Activated CD4-positive, CD25-positive, alpha-beta regulatory T cell treated with anti-CD3 and anti-CD28 coated beads, Interleukin-2, amount 50 U/mL, for 24 hours (primary cell): Measurements from ENCODE around the gene C9.
"Not testable (repeated sequence)": the region's sequence is repeated elsewhere in the genome, so short reads cannot be mapped to it uniquely, and the experiment has no call there.

Experiments used
- ATAC-seq, 2 donors: fragments of 150-1000 bp; cut with Tn5 transposase; one replicate each; pipeline ENCODE4 v1.10.0; 2021; ENCODE audit warnings: mild to moderate bottlenecking in 1 of 2, moderate library complexity in 1 of 2

C9 gene

DNA sequence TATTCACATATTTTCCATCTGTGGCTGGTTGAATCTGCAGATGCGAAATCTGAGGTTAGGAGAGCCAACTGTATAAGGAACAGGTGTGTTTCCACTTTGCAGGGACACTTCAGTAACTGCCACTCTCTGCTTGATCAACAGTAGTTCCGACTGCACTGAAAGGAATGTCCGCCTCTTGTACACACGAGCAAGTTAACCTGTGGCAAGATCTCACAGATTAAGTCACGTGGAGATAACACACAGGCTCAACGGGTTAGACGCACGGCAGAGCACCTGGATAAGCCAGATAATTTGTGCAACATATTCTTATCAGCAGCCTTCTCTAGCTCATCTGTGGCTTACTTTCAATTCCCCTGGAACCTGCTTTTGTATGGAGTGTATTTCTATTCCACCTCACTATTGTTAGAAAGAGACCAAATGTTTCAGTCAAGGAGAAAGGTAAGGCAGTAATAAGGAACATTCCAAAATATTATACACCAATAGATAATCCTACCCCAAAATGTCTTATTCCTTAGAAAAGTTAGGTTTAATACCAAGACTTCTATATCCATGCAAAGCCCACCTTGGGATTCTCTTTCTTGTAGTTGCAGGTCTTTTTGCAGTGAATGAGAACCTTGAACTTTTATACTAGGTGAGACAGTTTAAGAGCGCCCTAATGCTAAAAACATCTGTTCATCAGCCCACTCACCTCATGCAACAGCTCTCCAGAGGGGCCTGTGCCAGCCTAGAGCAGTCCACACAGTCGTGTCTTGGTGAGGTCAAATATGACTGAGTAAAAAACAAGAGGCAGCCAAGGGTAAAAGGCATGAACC lies 6.5 kb upstream of the C9 start:
- ATAC-seq, result no peak

DNA sequence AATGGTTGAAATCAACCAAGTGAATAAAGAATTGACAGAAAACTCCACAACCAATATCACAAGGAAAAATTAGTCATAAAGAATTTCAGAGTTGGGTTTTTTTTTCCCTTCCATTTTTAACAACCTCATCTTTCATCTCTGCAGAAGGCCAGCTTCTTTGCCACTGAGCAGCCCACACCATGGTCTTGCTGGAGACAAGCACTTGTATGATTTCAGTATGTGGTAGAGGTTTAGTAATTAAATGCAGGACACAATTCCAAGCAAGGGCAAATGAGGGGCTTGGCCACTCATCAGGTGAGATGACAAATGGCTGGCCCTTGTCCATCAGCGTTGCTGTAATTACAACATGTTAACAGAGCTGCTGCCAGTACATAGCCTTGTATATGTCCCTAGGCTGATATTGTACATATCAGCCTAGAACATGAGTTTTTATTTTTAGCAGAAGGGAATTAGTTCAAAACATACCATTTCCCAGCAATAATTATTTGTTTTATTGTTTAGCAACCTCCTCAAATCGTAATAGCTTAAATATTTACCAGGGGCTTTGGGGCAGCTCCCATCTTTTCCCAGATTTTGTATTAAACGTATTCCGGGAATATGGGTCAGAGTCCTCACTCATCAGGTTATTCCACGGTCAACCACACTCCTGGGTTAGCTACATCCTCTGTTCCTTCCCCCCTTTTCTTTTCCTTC lies 5.0 kb upstream of the C9 start:
- ATAC-seq, result no peak

DNA sequence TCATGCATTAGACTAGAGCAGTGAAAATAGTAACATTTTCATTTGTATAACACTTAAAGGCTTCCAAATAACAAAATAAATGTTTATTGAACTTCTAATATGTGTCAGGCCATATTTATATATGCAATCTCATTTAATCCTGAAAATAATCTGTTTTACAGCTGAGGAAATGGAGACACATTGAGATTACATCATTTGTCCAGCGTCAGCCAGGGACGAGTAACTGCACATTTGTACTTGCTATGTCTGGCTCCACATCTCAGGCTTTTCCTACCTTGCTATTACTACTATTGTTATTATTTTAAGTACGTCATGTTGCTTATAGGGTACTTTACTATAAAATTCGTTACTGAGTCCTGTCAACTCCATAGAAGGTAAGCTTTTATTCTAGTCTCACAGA lies 3.8 kb upstream of the C9 start:
- ATAC-seq, result no peak

DNA sequence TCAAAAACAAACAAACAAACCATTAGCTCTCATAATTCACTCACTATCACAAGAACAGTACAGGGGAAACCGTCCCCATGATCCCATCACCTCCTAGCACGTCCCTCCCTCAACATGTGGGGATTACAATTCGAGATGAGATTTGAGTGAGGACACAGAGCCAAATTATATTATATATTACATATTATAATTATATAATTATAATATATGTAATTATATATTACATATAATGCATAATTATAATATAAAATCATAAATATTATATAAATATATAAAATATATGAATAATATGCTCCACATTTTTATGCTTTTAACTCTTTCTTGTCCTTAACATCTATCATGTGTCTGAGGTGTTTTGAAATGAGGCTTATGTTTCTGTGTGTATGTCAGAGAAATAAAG lies 3.4 kb upstream of the C9 start:
- no peak for ATAC-seq

DNA sequence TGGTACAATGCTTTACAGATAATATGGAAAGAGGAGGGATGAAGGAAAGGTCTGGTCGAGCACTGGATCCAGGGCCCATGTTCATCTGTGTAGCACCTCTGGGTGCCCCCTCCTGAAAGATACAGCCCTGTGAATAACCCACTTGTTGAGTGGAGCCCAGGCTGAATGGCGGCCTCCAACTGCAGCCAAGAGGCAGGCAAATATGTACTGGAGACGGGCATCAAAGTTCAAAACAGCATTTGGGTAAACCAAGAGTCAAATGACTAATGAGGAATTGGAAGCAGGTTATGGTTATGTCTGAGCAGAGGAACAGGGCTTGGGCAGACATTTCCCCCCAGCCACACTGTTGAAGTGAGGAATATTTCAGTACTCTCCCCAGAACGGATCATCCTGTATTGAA lies 1.1 kb downstream of the C9 start:
- ATAC-seq, result no peak

DNA sequence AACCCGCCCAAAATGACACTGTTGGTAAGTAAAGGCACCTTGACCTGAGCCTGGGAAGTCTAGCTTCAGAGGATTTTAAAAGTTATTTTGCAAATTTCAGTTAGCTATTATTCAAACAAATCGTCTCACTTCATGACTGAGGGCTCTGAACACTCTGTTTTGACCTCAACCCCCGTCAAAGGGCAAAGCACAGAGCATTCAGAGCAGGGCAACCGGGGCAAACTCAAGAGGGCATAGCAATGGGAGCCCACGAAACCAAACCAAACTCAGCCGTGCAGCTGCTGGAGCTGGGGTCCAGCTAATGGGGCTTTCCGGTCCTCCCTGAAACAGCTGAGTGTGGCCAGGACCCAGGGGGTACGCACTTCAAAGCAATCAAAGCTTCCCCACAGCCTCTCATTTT lies 1.6 kb downstream of the C9 start:
- ATAC-seq, result no peak

DNA sequence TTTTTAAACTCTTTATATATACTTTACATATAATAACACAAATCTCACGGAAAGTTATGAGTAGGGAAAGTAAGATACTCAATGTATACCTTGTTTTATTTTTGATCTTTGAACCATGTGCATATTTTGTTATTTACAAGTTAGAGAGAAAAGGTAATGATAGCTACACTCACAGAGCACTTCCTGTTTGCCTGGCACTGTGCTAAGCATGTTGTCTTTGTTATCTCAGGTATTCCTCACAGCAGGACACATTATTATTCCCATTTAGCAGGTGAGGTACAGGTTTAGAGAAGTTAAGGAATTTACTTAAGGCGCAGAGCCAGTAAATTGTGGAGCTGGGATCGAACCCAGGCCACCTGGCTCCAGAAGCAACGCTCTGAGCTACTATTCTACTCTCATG lies 3.0 kb downstream of the C9 start:
- no peak for ATAC-seq

DNA sequence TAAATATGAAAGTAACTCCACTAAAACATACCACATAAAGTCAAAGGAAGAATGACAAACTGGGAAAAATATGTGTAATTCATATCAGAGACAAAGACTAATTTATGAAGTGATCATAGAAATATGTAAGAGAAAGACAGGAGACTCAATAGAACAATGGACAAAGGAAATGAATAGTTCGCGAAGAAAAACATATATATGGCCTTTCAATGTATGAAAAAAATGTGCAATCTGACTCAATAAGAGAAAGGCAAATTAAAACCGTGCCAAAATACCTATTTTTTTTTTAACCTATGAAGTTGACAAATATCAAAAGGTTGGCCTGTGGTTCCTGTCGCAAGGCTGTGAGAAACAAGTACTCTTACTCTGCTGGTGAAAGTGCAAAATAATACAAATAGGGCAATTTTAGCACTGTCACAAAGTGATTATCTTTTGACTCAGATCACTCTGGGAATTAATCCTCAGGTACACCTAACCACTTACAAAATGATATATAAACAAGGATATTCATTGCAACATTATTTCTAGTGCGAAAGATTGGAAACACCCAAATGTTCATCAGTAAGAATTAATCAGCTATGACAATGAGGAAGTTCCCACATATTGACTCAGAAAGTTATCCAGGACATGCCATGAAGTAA lies 3.7 kb downstream of the C9 start:
- ATAC-seq, result peak; percentile 25 to 43

DNA sequence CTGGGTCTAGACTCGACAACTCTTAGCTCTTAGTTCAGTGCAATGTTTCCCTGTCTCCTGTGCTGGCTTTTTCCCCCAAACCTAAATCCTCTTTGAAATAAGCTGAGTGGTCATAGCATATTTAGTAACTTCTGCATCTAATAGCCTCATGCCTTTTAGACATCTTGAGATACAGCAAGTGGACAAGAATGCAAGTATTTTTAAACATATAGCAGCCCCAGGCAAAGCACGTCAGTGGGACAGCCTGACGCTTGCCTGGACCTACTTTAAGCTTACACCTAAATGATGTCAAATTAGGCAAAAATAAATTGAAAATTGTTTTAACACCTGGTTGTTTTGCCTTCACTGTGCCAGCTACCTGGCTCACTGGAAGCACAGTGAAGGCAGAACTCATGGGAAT lies 8.0 kb downstream of the C9 start:
- no peak for ATAC-seq

DNA sequence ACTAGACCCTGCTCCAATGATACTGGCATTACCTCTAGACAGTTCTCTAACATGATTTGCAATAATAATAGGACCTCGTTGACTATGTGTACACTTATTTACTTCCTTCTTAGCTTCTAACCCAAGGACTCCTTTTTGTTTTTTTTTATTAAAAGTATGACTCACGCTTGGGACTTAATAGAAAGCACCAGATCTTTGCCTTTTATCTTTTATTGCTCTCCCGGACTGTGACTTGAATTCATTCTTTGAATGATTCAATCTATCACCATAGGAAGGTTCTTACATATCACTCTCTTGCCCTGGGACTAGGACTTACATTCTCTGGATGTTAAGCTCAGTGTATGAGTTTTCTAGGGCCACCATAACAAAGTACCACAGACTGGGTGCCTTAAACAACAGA lies 9.0 kb downstream of the C9 start:
- no peak for ATAC-seq

DNA sequence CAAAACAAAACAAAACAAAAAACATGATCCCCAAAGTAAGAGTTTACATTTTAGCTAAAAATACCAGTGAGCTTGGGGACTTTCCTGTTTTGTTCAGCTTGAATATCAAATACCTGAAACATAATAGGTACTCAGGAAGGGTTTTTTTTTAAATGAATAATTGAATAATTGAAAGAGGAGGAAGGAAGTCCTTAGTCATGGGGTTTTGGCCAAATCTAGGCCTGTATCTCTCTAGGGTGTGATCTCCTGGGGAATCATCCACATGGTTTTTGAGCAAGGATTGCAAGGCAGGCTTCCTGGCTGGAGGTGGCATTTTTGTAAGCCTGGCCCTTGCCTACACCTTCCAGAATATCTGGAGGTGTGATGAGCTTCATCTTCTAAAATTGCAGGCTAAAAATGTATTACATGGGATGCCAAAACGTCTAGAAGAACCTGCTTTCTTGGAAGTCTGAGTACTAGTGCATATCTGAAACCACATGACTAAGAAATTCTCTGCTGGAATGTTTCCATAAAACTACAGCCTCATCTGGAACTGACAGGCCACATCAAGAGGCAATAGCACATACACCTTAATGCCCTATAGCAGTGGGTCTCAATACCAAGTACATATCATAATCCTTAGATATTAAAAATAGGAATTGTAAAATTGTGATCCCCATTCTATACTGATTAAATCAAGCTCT lies 10.4 kb downstream of the C9 start:
- ATAC-seq, result no peak

DNA sequence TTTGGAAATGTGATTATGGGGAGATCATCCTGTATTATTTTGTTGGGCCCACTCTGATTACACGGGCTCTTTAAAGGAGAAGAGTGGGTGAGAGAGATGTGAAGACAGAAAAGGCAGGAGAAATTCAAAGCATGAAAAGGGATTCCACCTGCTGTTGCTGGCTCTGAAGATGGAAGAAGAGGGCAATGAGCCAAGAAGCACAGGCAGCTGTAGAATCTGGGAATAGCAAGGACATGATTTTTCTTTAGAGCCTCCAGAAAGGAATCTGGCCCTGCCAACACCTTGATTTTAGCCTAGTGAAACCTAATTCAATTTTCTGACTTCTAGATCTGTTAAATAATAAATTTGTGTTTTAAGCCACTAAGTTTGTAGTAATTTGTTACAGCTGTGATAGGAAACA lies 11.3 kb downstream of the C9 start:
- ATAC-seq, result no peak

DNA sequence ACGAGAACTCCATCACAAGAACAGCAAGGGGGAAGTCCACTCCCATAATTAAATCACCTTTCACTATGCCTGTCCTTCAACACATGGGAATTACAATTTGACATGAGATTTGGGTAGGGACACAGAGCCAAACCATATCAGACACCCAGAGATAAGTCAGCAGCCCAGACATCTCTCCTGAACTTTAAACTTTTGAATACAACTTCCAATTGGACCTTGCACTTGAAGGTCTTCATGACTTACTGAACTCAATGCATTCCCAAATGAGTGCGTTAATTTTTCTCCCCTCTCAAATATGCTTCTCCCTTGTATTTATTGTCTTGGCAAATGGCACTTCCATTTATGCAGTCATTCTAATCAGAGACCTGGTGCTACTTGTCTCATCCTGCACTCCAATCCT lies 12.1 kb downstream of the C9 start:
- no peak for ATAC-seq

DNA sequence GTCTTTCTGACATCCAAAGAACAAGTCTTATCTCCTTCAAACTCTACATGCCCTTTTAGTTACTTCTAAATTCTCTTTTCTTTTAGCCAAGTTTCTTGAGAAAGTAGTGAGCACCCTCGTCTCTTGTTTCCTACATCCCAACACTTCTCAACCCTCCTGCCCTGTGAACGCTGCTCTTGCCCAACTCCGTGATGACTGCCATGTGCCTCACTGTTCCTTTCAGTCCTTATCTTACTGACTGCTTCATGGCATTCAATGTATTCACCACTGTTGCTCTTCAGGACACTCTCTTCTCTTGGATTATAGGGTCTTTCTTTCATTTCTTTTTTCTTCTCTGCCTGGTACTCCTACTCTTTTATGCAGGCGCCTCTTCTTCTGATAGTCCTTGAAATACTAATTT lies 14.8 kb downstream of the C9 start:
- ATAC-seq, result no peak

DNA sequence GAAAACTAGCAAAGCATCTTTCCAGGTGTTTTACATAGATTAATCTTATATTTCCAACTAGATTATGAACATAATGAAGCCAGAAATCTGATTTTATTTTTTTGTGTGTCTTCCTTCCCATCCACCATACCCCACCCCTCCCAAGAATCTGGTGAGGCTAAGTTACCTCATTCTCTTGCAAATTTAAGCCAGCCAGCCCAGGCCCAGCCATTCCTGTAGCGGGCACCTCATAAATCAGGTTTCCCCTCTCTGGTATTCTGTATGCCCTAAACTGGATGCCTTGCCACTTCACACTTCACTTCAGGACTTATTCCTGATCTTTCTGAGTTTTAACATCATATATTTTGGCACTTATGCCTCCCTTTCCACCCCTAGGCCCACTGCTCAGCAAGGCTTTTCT lies 21.8 kb downstream of the C9 start:
- ATAC-seq, result no peak

DNA sequence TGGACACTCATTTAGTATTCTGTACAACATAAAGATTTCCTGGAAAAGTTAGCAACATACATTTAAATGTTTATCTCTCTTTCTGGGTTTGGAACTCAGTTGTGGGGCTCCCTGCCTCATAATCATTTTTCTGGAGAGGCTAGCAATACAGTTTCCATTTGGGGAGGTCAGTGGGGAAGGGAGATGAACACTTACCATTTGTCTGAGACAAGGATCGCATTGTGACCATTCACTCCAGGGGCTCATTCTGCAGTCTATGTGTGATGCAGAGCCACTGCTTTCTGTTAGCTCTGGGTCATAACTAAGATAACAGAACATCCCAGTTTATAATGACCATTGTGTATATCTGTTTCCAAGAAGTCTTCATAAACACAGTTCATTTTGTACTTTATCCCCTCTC lies 22.4 kb downstream of the C9 start:
- no peak for ATAC-seq

DNA sequence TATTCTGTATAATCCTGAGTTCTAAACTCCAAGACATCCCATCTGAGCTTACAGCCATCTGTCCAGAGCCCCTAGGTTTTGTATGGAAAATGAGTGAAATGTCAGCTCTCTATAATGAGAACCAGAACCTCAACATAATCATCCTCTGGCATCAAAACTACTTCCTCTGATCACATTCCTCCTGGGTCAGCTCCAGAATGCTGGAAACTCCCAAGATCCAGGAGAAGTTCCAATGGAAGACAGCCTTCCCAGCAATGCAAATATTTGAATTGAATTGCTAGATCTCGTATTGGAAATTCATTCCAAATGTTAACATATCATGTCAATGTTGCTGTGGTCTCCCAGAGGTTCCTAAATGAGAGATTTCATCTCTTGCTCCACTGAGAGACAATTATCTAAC lies 23.8 kb downstream of the C9 start:
- no peak for ATAC-seq

DNA sequence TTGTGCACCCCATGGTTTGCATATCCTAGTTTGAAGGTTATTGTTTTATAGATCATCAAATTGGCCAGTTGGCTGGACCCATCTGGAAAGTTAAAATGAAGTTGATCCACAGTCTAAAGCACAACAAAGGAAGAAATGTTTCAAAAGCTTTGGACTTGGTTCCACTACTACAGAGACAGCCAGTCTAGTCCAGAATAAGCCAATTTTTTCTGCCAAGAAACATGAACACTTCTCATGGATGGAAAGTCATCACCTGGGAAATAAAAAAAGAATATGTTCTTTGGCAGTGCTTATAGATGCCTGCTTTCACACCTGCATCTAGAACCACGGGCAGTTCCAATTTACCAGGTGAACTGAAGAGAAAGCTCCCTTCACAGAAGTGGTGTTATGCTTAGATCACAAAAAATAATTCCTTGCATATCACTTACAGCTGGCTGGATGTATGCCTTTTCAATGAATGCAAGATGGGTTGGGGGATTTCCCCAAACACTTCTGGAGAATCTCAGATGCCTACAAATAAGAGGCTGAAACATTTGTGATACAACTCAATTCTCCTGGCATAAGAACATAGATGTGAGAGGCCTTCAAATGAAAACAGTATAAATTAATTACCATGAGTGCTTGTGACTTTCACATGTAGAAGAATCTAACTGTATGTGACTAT lies 26.9 kb downstream of the C9 start:
- ATAC-seq, result no peak

DNA sequence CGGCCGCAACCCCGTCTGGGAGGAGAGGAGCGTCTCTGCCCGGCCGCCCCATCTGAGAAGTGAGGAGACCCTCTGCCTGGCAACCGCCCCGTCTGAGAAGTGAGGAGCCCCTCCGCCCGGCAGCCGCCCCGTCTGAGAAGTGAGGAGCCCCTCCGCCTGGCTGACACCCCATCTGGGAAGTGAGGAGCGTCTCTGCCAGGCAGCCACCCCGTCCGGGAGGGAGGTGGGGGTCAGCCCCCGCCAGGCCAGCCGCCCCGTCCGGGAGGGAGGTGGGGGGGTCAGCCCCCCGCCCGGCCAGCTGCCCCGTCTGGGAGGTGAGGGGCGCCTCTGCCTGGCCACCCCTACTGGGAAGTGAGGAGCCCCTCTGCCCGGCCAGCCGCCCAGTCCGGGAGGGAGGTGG lies 30.0 kb downstream of the C9 start:
- ATAC-seq, result not testable (repeated sequence)

DNA sequence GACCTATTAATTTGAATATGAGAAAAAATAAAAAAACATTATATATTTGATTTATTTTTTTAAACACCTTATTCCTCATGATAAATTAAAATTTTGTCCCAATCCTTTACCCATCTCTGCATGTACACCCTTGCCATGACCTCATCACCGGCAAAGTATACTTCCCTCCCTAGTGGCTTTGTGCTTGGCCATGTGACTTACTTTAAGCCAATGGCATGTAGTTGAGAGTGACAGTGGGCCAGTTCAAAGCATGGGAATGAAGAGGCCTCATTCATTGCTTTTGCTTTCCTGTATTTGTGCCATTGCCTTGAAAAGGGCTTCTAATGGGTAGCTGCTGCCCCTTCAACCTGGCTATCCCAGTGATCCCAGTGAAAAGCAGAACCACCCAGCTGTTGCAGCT lies 31.2 kb downstream of the C9 start:
- no peak for ATAC-seq

DNA sequence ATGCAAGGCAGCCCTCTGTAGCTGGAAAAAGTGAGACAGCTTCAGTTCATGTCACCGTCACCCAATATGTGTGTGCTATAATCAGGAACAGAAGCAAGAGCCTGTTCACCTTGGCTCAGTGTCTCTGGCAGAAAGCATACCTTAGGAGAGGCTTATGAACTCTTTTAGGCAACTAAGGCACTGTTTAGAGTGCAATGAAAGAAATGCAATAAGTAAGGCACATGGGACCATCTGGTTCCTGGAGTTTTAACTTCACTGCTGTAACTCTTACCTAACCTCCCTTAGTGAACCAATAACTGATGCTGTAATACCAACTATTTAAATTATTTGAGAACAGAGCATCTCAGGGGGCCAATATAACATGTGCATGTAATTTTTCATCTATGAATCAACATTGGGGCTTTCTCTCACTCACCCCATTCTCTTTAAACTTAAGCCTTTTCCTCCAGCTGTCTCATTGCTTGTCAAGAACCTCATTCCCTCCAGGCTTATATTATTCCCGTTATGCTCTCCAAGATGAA lies 32.4 kb downstream of the C9 start:
- no peak for ATAC-seq

DNA sequence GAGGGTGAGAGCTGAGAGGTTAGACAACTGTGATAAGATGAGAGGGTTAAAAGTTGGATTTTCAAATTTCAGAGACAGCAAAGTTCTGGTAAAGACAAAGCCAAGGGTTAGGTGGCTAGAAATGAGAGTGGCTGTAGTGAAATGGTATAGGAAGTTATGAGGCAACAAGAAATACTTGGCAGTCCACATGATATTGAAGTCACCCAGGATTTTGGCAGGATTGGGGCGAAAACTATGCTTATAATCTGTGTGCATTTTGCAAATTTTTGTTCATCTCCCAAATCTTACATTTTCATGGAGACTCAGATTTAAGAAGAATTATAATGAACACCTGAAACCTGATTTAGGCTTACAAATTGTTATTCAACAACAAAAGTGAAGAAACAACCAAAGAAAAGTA lies 35.6 kb downstream of the C9 start:
- ATAC-seq, result no peak

DNA sequence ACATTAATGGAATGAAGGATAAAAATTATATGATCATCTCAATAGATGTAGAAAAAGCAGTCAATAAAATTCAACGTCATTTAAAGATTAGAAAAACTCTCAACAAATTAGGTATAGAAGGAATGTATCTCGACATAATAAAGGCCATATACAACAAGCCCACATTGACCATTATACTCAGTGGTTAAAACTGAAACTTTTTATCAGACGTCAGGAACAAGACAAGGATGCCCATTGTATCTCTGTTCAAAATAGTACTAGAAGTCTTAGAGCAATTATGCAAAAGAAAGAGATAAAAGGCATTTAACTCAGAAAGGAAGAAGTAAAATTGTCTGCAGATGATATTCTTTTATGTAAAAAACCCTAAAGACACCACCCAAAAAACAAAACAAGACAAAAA lies 40.8 kb downstream of the C9 start:
- ATAC-seq, result no peak
